RPMI8226 (cell line): ENCODE measurements around the gene ATP6V1E1.

ENCODE experiments used
- DNase-seq: peaks from one replicate; pipeline ENCODE4 v3.0.0-alpha.2; 2015

Gene ATP6V1E1

DNA sequence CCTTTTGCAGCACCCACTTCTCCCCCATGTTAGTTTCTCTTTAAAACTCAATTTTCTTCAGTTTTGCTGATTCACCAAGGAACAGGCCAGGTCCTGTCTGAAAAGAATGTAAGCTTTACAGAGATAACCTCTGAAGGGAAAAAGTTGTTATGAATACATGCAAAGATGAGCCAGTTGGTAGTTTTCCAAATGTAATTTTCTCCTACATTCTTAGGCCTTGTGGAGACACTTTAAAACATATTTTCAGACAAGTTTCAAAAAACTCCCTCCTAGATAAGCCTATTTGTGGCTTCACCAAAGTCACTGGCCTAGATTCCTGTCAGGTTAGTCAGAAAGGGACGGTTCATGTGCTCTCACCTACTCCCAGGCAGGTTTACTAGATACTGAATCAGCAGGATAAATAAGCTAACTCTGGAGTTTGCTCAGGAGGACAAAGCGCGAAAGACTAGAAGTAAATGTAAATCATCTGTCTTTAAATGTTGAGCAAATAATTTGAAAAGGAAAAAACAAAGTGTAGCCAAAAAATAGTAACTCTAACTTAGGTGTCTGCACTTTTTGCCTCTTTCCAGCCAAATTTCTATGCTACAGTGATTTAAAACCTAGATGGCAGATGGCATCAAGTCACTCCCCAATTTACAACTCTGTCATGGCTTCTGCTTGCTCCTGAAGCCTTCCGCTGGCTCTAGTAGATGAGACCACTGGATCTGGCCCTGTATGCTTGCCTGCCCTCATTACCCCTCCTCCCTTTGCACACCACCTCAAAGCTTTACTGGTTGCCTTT lies 4.9 kb upstream of the ATP6V1E1 start:
- DNase-seq = no peak

GRCh38 chr22:17631076-17631565 lies 2.6 kb upstream of the ATP6V1E1 start:
- no peak for DNase-seq

GRCh38 chr22:17629641-17630040 lies 1.1 kb upstream of the ATP6V1E1 start:
- DNase-seq = no peak

GRCh38 chr22:17629173-17629489 lies 582 bp upstream of the ATP6V1E1 start:
- DNase-seq = no peak

DNA sequence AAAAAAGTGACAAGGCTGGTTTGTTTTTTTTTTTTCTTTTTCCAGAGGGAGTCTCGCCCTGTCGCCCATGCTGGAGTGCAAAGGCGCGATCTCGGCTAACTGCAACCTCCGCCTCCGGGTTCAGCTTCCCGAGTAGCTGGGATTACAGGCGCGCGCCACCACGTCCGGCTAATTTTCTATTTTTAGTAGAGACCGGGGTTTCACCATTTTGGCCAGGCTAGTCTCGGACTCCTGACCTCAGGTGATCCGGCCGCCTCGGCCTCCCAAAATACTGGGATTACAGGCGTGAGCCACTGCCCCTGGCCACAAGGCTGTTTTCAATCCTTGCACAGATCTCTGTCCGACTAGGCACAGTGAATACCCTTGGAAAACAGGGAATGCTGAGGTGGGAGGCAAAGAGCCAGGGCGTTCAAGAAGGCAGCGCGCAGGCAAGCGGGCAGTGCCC lies 566 bp downstream of the ATP6V1E1 start:
- DNase-seq = no peak

- DNase-seq = no peak
Observed at GRCh38 chr22:17613280-17613679, 15.3 kb downstream of the ATP6V1E1 start.

DNA sequence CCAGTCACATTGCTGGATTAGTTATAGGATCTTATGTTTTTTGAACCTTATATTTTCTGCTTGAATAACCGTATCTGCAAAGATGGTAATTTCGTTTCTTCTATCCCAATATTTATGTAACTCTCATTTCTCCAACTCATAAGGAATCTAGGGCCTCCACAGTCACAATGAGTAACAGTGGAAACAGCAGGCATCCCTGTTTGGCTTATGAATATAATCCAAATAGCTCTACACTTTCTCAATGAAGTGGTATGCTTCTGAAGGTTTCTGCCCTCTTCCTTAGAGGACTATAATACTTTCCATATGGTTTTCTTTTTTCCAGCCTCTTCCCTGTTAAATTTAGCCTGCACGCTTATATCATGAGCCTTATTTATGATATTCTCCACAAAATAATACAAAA lies 16.5 kb downstream of the ATP6V1E1 start:
- DNase-seq = no peak

DNA sequence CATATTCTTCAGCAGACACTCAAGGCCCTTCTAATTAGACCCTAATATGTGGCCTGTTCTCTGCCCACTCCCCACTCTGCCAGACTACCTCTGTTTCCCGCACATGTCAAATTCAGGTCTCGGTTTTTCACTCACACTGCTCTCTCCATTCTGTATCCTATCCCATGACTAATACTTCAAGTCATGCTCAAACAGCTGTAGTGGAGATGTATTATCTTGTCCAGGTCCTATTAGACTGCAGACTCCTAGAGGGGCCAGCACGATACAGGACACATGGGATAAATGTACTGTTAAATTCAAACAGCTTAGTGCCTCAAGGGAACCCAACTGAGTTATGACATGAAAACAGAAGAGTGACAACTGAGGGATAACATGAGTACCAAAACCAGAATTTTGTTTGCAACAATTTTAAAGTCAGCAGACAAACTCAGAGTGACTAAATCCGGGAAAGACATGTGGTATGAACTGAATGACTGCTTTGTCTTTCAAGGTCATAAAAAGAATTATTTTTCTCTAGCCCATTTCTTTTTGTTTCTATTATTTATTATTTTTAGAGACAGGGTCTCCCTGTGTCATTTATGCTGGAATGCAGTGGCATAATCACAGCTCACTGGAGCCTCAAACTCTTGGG lies 20.5 kb downstream of the ATP6V1E1 start:
- no peak for DNase-seq

DNA sequence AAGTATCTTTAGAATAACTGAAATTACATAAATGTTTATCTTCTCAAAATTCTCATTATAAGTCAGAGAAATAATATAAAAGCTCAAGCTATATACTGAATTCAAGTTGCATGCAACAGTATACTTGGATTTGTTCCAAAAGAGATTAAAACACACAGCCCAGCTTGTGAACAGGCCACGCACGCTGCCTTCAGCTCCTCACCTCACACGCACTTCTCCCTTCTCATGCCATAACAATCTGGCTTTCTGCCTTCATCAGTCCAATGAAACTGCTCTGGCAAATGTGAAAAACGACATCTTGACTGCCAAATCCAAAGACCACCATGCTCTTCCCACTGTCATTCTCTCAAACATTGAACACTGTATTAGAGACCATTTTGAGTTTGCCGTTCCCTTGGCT lies 22.1 kb downstream of the ATP6V1E1 start:
- no peak for DNase-seq

GRCh38 chr22:17603668-17604067 lies 24.9 kb downstream of the ATP6V1E1 start:
- no peak for DNase-seq

DNA sequence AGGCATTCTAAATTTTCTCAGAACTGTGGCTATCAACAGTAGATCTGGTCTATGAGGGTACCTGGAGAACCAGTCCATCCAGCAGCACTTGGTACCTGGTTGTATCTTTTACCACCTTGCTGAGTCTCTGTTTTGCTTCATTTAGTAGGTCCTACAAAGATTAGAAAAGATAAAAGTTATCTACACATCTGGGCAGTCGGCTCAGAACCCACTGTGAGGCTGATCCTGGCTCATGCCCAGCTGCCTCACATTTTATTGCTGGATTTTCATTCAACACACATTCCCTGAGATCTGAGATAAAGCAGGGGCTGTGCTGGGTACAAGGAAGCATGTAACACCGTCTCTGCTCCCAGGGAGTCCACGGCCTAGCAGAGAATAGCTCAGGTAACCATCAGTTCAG lies 27.5 kb downstream of the ATP6V1E1 start:
- no peak for DNase-seq

GRCh38 chr22:17598318-17598717 lies 30.2 kb downstream of the ATP6V1E1 start:
- no peak for DNase-seq

- DNase-seq = no peak
Observed at GRCh38 chr22:17597217-17597616, 31.3 kb downstream of the ATP6V1E1 start.

DNA sequence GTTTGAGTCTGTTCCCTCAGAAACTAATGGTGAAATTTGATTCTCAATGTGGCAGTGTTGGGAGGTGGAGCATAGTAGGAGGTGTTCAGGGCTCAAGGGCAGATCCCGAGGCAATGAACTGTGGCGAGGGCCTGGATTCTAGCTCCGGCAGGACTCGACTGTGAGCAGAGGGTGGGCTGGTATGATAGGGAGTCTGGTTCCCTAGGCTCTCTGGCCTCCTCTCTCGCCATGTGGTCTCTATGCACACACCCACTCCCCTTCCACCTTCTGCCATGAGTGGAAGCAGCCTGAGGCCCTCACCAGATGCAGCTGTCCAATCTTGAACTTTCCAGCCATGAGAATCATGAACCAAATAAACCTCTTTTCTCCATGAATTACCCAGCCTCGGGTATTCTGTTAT lies 32.3 kb downstream of the ATP6V1E1 start:
- no peak for DNase-seq

DNA sequence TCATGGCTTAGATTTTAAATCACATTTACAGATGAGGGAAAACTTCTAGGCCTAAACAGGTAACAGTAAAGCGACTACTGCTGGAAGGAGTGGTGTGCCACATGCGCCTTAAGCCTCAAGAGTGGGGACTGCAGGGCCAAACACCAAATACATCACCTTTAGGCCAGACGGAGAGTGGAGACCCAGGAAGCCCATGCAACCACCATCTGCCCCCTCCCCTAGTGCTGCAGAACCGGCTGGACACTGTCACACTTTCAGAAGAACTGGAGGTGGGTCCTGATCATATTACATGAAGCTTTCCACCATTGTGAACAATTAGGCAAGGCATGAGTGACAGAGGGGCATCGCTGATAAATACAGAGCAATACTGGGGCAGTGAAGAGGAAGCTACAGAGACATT lies 36.3 kb downstream of the ATP6V1E1 start:
- no peak for DNase-seq

DNA sequence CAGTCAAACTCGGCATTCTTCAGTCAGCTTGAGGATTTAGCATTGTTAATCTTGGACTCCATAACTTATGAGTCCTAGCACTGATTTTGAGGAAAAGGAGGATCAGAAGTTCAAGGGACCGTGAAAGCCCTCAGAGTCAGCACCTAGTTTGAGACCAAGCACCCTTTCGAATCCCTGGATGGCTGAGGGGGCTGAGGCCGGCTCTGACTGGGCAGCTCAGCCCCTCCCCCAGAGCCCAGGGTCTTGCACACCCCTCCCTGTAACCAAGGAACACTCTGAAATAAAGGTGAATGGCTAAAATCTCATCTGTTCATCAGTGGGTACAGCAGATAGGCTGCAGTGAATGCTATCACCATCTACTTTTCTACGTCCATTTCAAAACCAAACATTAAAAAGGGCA lies 38.0 kb downstream of the ATP6V1E1 start:
- DNase-seq = no peak

DNA sequence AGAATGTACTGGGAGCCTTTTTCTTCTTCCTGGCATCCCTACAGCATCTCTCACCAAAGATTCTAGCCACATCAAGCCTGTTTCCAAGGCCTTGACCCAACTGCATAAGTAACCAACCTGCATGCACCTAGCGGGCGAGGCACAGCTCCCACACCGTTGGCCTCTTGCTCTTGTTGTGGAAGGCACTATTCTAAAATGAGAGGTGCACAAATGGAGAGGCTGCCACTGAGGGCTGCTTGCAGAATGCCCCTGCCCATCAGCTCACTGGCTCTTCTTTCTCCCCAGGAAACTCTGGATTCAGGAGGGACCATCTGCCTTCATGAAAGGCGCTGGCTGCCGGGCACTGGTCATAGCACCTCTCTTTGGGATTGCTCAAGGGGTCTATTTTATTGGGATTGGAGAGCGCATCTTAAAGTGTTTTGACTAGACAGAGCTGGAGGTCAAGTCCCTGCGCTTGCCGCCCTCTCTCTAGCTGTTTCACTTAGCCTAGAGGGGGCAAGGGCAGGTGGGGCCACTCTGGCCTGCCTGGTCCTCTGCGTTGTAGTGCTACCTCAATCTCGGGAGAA lies 38.7 kb downstream of the ATP6V1E1 start:
- DNase-seq = no peak

DNA sequence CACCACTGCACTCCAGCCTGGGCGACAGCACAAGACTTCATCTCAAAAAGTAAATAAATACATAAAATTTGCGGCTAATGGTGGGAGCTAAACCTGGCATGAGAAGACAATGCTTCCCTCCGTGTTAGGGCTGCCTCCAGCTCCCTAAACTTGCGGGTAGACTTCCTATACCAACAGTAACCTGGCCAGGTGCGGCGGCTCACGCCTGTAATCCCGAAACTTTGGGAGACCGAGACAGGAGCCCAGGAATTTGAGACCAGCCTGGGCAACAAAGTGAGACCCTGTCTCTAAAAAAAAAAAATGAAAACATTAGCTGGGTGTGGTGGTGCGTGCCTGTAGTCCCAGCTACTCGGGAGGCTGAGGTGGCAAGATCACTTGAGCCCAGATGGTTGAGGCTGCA lies 39.9 kb downstream of the ATP6V1E1 start:
- DNase-seq = no peak

- DNase-seq = no peak
Observed at GRCh38 chr22:17587629-17588028, 40.9 kb downstream of the ATP6V1E1 start.

DNA sequence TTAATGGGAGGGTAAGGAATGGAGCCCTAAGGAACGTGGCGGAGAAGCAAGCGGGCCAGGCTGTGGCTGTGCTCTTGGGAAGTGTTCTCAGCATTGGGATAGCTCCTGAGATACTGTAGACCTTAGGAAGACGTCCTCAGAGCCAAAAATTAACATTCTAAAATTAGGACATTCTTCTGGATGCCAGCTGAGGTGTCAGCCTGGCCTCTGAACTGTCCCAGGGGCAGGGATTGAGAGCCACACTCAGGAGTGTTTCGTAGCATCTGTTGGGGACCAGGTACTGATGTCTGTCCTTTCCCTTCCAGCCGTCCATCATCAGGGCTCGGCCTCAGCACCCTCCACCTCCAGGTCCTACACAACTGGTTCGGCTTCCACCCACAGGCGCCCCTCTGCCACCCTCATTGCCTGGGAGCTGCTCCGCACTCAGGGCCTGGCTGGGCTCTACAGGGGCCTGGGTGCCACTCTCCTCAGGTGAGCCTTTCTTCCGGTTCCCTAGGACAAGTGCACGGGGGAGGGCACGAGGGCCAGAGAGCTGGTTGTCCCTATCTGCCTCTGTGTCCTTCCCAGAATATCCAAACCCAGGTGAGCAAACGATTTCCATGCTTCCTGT lies 41.6 kb downstream of the ATP6V1E1 start:
- no peak for DNase-seq

DNA sequence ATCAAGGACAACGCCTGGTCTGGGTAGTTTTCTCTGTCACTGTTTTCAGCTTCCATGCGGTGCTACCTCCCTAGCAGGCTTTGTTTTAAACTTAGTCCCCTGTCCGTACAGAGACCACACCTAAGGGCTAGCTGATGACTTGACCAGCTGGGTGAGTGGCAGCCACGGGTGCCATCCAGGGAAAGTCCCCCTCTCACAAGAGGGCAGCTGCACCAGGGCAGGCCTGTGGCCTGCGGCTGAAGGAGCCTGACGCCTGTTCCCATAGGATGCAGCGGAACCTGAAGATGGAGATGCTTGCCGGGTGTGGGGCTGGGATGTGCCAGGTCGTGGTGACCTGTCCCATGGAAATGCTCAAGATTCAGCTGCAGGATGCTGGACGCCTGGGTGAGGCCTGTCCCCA lies 45.4 kb downstream of the ATP6V1E1 start:
- no peak for DNase-seq

GRCh38 chr22:17581631-17582030 lies 46.9 kb downstream of the ATP6V1E1 start:
- no peak for DNase-seq

DNA sequence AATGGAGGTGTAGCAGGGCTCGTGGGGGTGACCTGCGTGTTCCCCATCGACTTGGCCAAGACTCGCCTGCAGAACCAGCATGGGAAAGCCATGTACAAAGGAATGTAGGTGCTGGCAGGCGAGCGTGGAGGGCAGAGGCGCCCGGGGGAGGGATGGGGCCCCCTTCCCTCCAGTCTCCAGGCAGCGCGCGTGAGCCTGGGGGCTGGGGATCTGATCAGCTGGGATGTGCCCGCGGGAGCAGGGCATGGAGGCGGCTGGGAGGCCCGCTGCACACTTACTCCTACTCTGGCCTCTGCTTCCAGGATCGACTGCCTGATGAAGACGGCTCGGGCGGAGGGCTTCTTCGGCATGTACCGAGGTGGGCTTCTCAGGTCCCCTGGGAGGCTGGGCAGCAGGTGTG lies 47.5 kb downstream of the ATP6V1E1 start:
- no peak for DNase-seq

DNA sequence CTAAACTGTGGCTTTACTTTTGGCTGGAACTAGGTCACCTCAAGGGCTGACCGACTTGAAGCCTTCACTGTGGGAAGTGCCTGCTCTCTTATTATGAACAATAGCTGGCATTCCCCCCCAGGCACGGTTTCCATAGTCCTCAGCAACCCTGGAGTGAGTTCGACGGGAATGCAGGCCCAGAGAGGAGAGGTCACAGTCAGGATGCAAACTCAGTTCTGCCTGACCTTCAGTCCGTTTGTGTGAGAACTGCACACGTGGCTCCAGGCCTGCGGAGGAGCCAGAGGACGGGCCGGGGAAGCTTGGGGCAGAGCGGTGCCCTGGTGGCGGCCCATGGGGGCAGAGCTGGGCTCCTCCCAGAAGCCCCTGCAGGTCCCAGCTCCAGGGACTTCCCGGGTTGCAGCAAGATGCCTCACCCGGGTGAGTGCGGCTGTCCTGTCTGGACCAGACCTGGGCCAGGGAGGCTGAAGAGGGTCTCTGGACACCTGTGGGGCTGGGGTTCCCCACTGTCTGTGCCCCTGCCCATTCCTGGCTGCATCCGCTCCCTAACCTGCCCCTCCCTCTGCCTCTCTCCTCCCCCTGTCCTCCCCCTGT lies 48.0 kb downstream of the ATP6V1E1 start:
- no peak for DNase-seq
